Measurements from ENCODE around the gene COL6A5. TPM values are rescaled to one million over a fixed set of nuclear protein-coding genes. Genes with fewer than 3 reads are reported as not detected.
"Not testable (repeated sequence)": the region's sequence is repeated elsewhere in the genome, so short reads cannot be mapped to it uniquely, and the experiment has no call there.

COL6A5 gene
- under 0.01 TPM in 1 of 2 replicates, not detected in the other for total RNA-seq (2014; rRNA removed; shearing (Covaris generic))

GRCh38 chr3:130345487-130346079 is at the start of gene COL6A5:
COL6A5 (plus strand) TSS chr3:130345672; CDS start chr3:130373639, 27,967 bp downstream.
- DNase-seq (ENCODE audit: low read depth), result no peak

GRCh38 chr3:130299531-130299930 is 45.9 kb upstream of the COL6A5 start:
- DNase-seq (ENCODE audit: low read depth), result no peak

- DNase-seq (ENCODE audit: low read depth), result no peak
Observed at GRCh38 chr3:130300888-130301287, 44.6 kb upstream of the COL6A5 start.

- DNase-seq (ENCODE audit: low read depth), result no peak
Observed at GRCh38 chr3:130310109-130310508, 35.4 kb upstream of the COL6A5 start.

- DNase-seq (ENCODE audit: low read depth), result no peak
Observed at GRCh38 chr3:130312374-130312773, 33.1 kb upstream of the COL6A5 start.

GRCh38 chr3:130316169-130316568 is 29.3 kb upstream of the COL6A5 start:
- no peak for DNase-seq (ENCODE audit: low read depth)

- no peak for DNase-seq (ENCODE audit: low read depth)
Observed at GRCh38 chr3:130323503-130323902, 22.0 kb upstream of the COL6A5 start.

GRCh38 chr3:130340766-130341165 is 4.7 kb upstream of the COL6A5 start:
- no peak for DNase-seq (ENCODE audit: low read depth)

- peak; percentile 73 for DNase-seq (ENCODE audit: low read depth)
Observed at GRCh38 chr3:130341388-130341787, 4.1 kb upstream of the COL6A5 start.

GRCh38 chr3:130341882-130342281 is 3.6 kb upstream of the COL6A5 start:
- DNase-seq (ENCODE audit: low read depth), result peak; percentile 22

- no peak for DNase-seq (ENCODE audit: low read depth)
Observed at GRCh38 chr3:130342821-130343661, 2.4 kb upstream of the COL6A5 start.

- DNase-seq (ENCODE audit: low read depth), result not testable (repeated sequence)
Observed at GRCh38 chr3:130348258-130348657, 2.8 kb downstream of the COL6A5 start.

- DNase-seq (ENCODE audit: low read depth), result peak; percentile 62
Observed at GRCh38 chr3:130354430-130354829, 9.0 kb downstream of the COL6A5 start.

GRCh38 chr3:130374033-130374432 is 28.6 kb downstream of the COL6A5 start:
- no peak for DNase-seq (ENCODE audit: low read depth)

GRCh38 chr3:130374908-130375307 is 29.4 kb downstream of the COL6A5 start:
- DNase-seq (ENCODE audit: low read depth), result no peak

GRCh38 chr3:130377960-130378676 is 32.6 kb downstream of the COL6A5 start:
- no peak for DNase-seq (ENCODE audit: low read depth)

- no peak for DNase-seq (ENCODE audit: low read depth)
Observed at GRCh38 chr3:130378677-130379191, 33.3 kb downstream of the COL6A5 start.

GRCh38 chr3:130379274-130379673 is 33.8 kb downstream of the COL6A5 start:
- DNase-seq (ENCODE audit: low read depth), result peak; percentile 27

- DNase-seq (ENCODE audit: low read depth), result no peak
Observed at GRCh38 chr3:130380398-130380797, 34.9 kb downstream of the COL6A5 start.

- no peak for DNase-seq (ENCODE audit: low read depth)
Observed at GRCh38 chr3:130383424-130383823, 38.0 kb downstream of the COL6A5 start.

- no peak for DNase-seq (ENCODE audit: low read depth)
Observed at GRCh38 chr3:130384476-130385025, 39.1 kb downstream of the COL6A5 start.
